ENCODE results near the gene SH3BP2.

SH3BP2 gene

GRCh38 chr4:2835978-2836377 lies 43.1 kb downstream of the SH3BP2 start:
- no peak for DNase-seq

GRCh38 chr4:2836391-2836859 lies 43.5 kb downstream of the SH3BP2 start:
- DNase-seq = no peak

- no peak for DNase-seq
Measured at GRCh38 chr4:2837110-2837903, 44.4 kb downstream of the SH3BP2 start.

- DNase-seq = no peak
Measured at GRCh38 chr4:2837904-2838496, 45.1 kb downstream of the SH3BP2 start.

GRCh38 chr4:2839060-2839459 lies 46.2 kb downstream of the SH3BP2 start:
- DNase-seq = no peak

GRCh38 chr4:2842687-2843262 lies 49.9 kb downstream of the SH3BP2 start:
- no peak for DNase-seq

GRCh38 chr4:2843263-2843940 lies 50.5 kb downstream of the SH3BP2 start, which contains the start of gene ADD1:
Gene ADD1 (plus strand): TSS chr4:2843844. CDS start chr4:2875916, 32,072 bp downstream.
- peak; percentile 46 for DNase-seq

- DNase-seq = no peak
Measured at GRCh38 chr4:2843941-2844584, 51.2 kb downstream of the SH3BP2 start.

GRCh38 chr4:2846172-2846571 lies 53.3 kb downstream of the SH3BP2 start:
- DNase-seq = no peak

GRCh38 chr4:2847302-2847871 lies 54.5 kb downstream of the SH3BP2 start:
- DNase-seq = no peak

GRCh38 chr4:2848449-2848848 lies 55.6 kb downstream of the SH3BP2 start:
- no peak for DNase-seq

- DNase-seq = no peak
Measured at GRCh38 chr4:2849267-2850152, 56.6 kb downstream of the SH3BP2 start.

- no peak for DNase-seq
Measured at GRCh38 chr4:2850966-2851798, 58.3 kb downstream of the SH3BP2 start.

- DNase-seq = no peak
Measured at GRCh38 chr4:2852481-2852921, 59.6 kb downstream of the SH3BP2 start.

GRCh38 chr4:2855584-2855983 lies 62.7 kb downstream of the SH3BP2 start:
- no peak for DNase-seq

- DNase-seq = no peak
Measured at GRCh38 chr4:2856266-2856665, 63.4 kb downstream of the SH3BP2 start.

- no peak for DNase-seq
Measured at GRCh38 chr4:2857349-2857927, 64.6 kb downstream of the SH3BP2 start.

- DNase-seq = no peak
Measured at GRCh38 chr4:2858451-2859217, 65.7 kb downstream of the SH3BP2 start.

- DNase-seq = no peak
Measured at GRCh38 chr4:2859514-2859913, 66.6 kb downstream of the SH3BP2 start.

Measured in NCI-H1048 (cell line).